Measurements from ENCODE around the gene USP47.

USP47 gene

GRCh38 chr11:11959601-11960000, 117.8 kb downstream of the USP47 start:
- no peak for TF ChIP-seq JUND (IDR thresholded peaks at IDR 0.05; ENCODE audit: low read depth)
- in situ Hi-C loops (cut with HindIII; ENCODE audit: low pct_unique_long_range_greater_than_20kb, low sequenced_read_pairs), result no loop called here
- DNase-seq (ENCODE audit: low read depth in 1 of 2, low spot score in 1 of 2), result no peak

- in situ Hi-C loops (cut with HindIII; ENCODE audit: low pct_unique_long_range_greater_than_20kb, low sequenced_read_pairs), result no loop called here
- no peak for TF ChIP-seq JUND (IDR thresholded peaks at IDR 0.05; ENCODE audit: low read depth)
Measured at GRCh38 chr11:11960687-11961086, 118.9 kb downstream of the USP47 start.

GRCh38 chr11:11961399-11962028, 119.7 kb downstream of the USP47 start:
- in situ Hi-C loops (cut with HindIII; ENCODE audit: low pct_unique_long_range_greater_than_20kb, low sequenced_read_pairs), result no loop called here
- no peak for TF ChIP-seq JUND (IDR thresholded peaks at IDR 0.05; ENCODE audit: low read depth)
- DNase-seq (ENCODE audit: low read depth in 1 of 2, low spot score in 1 of 2), result no peak

More at GRCh38 chr11:11960687-11961086, 118.9 kb downstream of the USP47 start:
- DNase-seq (ENCODE audit: low read depth in 1 of 2, low spot score in 1 of 2), result no peak

- no peak for TF ChIP-seq JUND (IDR thresholded peaks at IDR 0.05; ENCODE audit: low read depth)
- in situ Hi-C loops (cut with HindIII; ENCODE audit: low pct_unique_long_range_greater_than_20kb, low sequenced_read_pairs), result no loop called here
- DNase-seq (ENCODE audit: low read depth in 1 of 2, low spot score in 1 of 2), result no peak
Measured at GRCh38 chr11:11963067-11963466, 121.3 kb downstream of the USP47 start.

- in situ Hi-C loops (cut with HindIII; ENCODE audit: low pct_unique_long_range_greater_than_20kb, low sequenced_read_pairs), result no loop called here
- no peak for DNase-seq (ENCODE audit: low read depth in 1 of 2, low spot score in 1 of 2)
- TF ChIP-seq JUND (IDR thresholded peaks at IDR 0.05; ENCODE audit: low read depth), result no peak
Measured at GRCh38 chr11:11963842-11964773, 122.3 kb downstream of the USP47 start.

GRCh38 chr11:11964774-11965150, 123.0 kb downstream of the USP47 start:
- in situ Hi-C loops (cut with HindIII; ENCODE audit: low pct_unique_long_range_greater_than_20kb, low sequenced_read_pairs), result no loop called here
- no peak for TF ChIP-seq JUND (IDR thresholded peaks at IDR 0.05; ENCODE audit: low read depth)
- no peak for DNase-seq (ENCODE audit: low read depth in 1 of 2, low spot score in 1 of 2)

- DNase-seq (ENCODE audit: low read depth in 1 of 2, low spot score in 1 of 2), result no peak
- in situ Hi-C loops (cut with HindIII; ENCODE audit: low pct_unique_long_range_greater_than_20kb, low sequenced_read_pairs), result no loop called here
- TF ChIP-seq JUND (IDR thresholded peaks at IDR 0.05; ENCODE audit: low read depth), result no peak
Measured at GRCh38 chr11:11965192-11965591, 123.4 kb downstream of the USP47 start.

- no peak for TF ChIP-seq JUND (IDR thresholded peaks at IDR 0.05; ENCODE audit: low read depth)
- in situ Hi-C loops (cut with HindIII; ENCODE audit: low pct_unique_long_range_greater_than_20kb, low sequenced_read_pairs), result no loop called here
- no peak for DNase-seq (ENCODE audit: low read depth in 1 of 2, low spot score in 1 of 2)
Measured at GRCh38 chr11:11965656-11966353, 124.0 kb downstream of the USP47 start.

- DNase-seq (ENCODE audit: low read depth in 1 of 2, low spot score in 1 of 2), result no peak
- in situ Hi-C loops (cut with HindIII; ENCODE audit: low pct_unique_long_range_greater_than_20kb, low sequenced_read_pairs), result no loop called here
- no peak for TF ChIP-seq JUND (IDR thresholded peaks at IDR 0.05; ENCODE audit: low read depth)
Measured at GRCh38 chr11:11966354-11966741, 124.6 kb downstream of the USP47 start.

GRCh38 chr11:11966826-11967668, 125.3 kb downstream of the USP47 start:
- DNase-seq (ENCODE audit: low read depth in 1 of 2, low spot score in 1 of 2), result peak; percentile 54 to 72
- in situ Hi-C loops (cut with HindIII; ENCODE audit: low pct_unique_long_range_greater_than_20kb, low sequenced_read_pairs), result no loop called here
- TF ChIP-seq JUND (IDR thresholded peaks at IDR 0.05; ENCODE audit: low read depth), result no peak

GRCh38 chr11:11967669-11968510, 126.1 kb downstream of the USP47 start:
- DNase-seq (ENCODE audit: low read depth in 1 of 2, low spot score in 1 of 2), result no peak
- TF ChIP-seq JUND (IDR thresholded peaks at IDR 0.05; ENCODE audit: low read depth), result no peak
- in situ Hi-C loops (cut with HindIII; ENCODE audit: low pct_unique_long_range_greater_than_20kb, low sequenced_read_pairs), result no loop called here
